H1 (cell line): ENCODE results near the gene ENOX2. TPM values are rescaled to one million over a fixed set of nuclear protein-coding genes. Genes with fewer than 3 reads are reported as not detected.

Experiments
- CTCF ChIA-PET: fragments of 300-600 bp; sonication (Branson Sonifier 250); formaldehyde crosslinking; loops from one replicate; lab custom pipeline; 2021; ENCODE audit not compliant: partially characterized antibody; lab: Charles Lee
- POLR2A ChIA-PET: fragments of 300-600 bp; sonication (Branson Sonifier 250); formaldehyde crosslinking; loops from one replicate; lab custom pipeline; 2021; ENCODE audit warnings: inconsistent platforms; ENCODE audit not compliant: partially characterized antibody; lab: Charles Lee
- DNase-seq, 2 experiments: peaks; one replicate each; pipeline versions ENCODE4 v3.0.0 to v3.0.0-alpha.2; 2010 to 2022; ENCODE audit warnings: low spot score in 2 of 2, low read depth in 1 of 2, mixed read lengths in 1 of 2
- FAIRE-seq: peaks from 2 replicates; lab custom pipeline; 2011; peaks lifted over from hg19 to GRCh38; lab: Jason Lieb, UNC
- H2AFZ ChIP-seq: 2 replicates; pipeline ENCODE4 v1.8.1; 2012; ENCODE audit warnings: low read length, inconsistent platforms
- H2AK5ac ChIP-seq: 2 replicates; pipeline ENCODE4 v1.6.1; 2013; ENCODE audit warnings: low read depth, low read length
- H2BK120ac ChIP-seq: replicated peaks from 2 replicates; pipeline ENCODE3; 2013; ENCODE audit warnings: low read depth, low read length, inconsistent platforms
- H2BK12ac ChIP-seq: 2 replicates; pipeline ENCODE4 v1.6.1; 2013; ENCODE audit warnings: low read depth, low read length
- H2BK15ac ChIP-seq: 2 replicates; pipeline ENCODE4 v1.6.1; 2013; ENCODE audit warnings: low read length
- H2BK20ac ChIP-seq: 2 replicates; pipeline ENCODE4 v1.6.1; 2013; ENCODE audit warnings: low read length
- H2BK5ac ChIP-seq: 2 replicates; pipeline ENCODE4 v1.6.1; 2013; ENCODE audit warnings: low read depth, low read length
- H3K14ac ChIP-seq: 2 replicates; pipeline ENCODE4 v1.6.1; 2013; ENCODE audit warnings: inconsistent platforms; ENCODE audit not compliant: insufficient read length
- H3K18ac ChIP-seq: 2 replicates; pipeline ENCODE4 v1.6.1; 2013; ENCODE audit warnings: low read length; ENCODE audit errors: extremely low read depth
- H3K23ac ChIP-seq: 2 replicates; pipeline ENCODE4 v1.6.1; 2013; ENCODE audit warnings: inconsistent platforms; ENCODE audit not compliant: insufficient read length
- H3K23me2 ChIP-seq: 2 replicates; pipeline ENCODE4 v1.6.1; 2013; ENCODE audit warnings: low read depth, low read length
- H3K27ac ChIP-seq: 2 replicates; pipeline ENCODE4 v1.6.1; 2011; ENCODE audit warnings: low read depth, low read length, inconsistent platforms
- H3K27me3 ChIP-seq, 4 experiments: replicated peaks in 1 of 4; 1 replicate in 1 of 4; 2 replicates in 3 of 4; pipeline versions ENCODE4 v1.6.1 to v1.8.1; 2011 to 2013; ENCODE audit warnings: low read length in 3 of 4, mild to moderate bottlenecking in 3 of 4, inconsistent platforms in 2 of 4, mixed read lengths in 2 of 4, moderate library complexity in 1 of 4; ENCODE audit not compliant: control insufficient read depth in 3 of 4, insufficient read depth in 3 of 4; ENCODE audit errors: extremely low read depth in 1 of 4
- H3K36me3 ChIP-seq, 4 experiments: 2 replicates each; pipeline versions ENCODE4 v1.6.1 to v1.8.1; 2011 to 2013; ENCODE audit warnings: mild to moderate bottlenecking in 4 of 4, low read length in 3 of 4, moderate library complexity in 2 of 4, control low read depth in 1 of 4, inconsistent platforms in 1 of 4; ENCODE audit not compliant: insufficient read depth in 4 of 4, control insufficient read depth in 2 of 4
- H3K4ac ChIP-seq: replicated peaks from 2 replicates; pipeline ENCODE3; 2013; ENCODE audit warnings: low read length, low read depth, mixed read lengths, inconsistent platforms; ENCODE audit not compliant: insufficient read length
- H3K4me1 ChIP-seq, 4 experiments: replicated peaks in 1 of 4; 1 replicate in 1 of 4; 2 replicates in 3 of 4; pipeline versions ENCODE4 v1.6.1 to v1.8.1; 2011 to 2013; ENCODE audit warnings: low read length in 3 of 4, inconsistent platforms in 2 of 4, mixed read lengths in 1 of 4; ENCODE audit not compliant: insufficient read depth in 4 of 4, control insufficient read depth in 3 of 4
- H3K4me2 ChIP-seq, 2 experiments: 2 replicates each; pipeline versions ENCODE4 v1.6.1 to v1.8.1; 2011 to 2013; ENCODE audit warnings: low read depth in 2 of 2, low read length in 2 of 2, control low read depth in 1 of 2, inconsistent platforms in 1 of 2, mild to moderate bottlenecking in 1 of 2; ENCODE audit not compliant: insufficient read depth in 1 of 2
- H3K4me3 ChIP-seq, 4 experiments: fragments of 200-600, 300-600 bp in 1 of 4; sonication (generic), shearing (Covaris generic), sonication (Bioruptor Twin) in 1 of 4; 2 replicates each; pipeline versions ENCODE4 v1.5.1 to v1.8.1; 2011 to 2016; ENCODE audit warnings: low read length in 4 of 4, low read depth in 3 of 4, control low read depth in 2 of 4, inconsistent platforms in 2 of 4, mild to moderate bottlenecking in 2 of 4, mixed read lengths in 1 of 4, moderate library complexity in 1 of 4; ENCODE audit not compliant: insufficient read depth in 2 of 4; ENCODE audit errors: extremely low read depth in 1 of 4
- H3K56ac ChIP-seq: replicated peaks from 2 replicates; pipeline ENCODE3; 2013; ENCODE audit warnings: low read depth, mild to moderate bottlenecking, mixed read lengths, low read length, inconsistent platforms; ENCODE audit not compliant: insufficient read length
- H3K79me1 ChIP-seq: 2 replicates; pipeline ENCODE4 v1.6.1; 2013; ENCODE audit warnings: low read depth, low read length, control low read depth
- H3K79me2 ChIP-seq, 2 experiments: 2 replicates each; pipeline versions ENCODE4 v1.6.1 to v1.8.1; 2012 to 2013; ENCODE audit warnings: low read length in 2 of 2, mild to moderate bottlenecking in 2 of 2, inconsistent platforms in 1 of 2; ENCODE audit not compliant: insufficient read depth in 2 of 2, control insufficient read depth in 1 of 2
- H3K9ac ChIP-seq, 4 experiments: replicated peaks in 1 of 4; 1 replicate in 1 of 4; 2 replicates in 3 of 4; pipeline versions ENCODE4 v1.6.1 to v1.8.1; 2011 to 2013; ENCODE audit warnings: low read depth in 3 of 4, low read length in 3 of 4, control low read depth in 2 of 4, mild to moderate bottlenecking in 2 of 4, moderate library complexity in 2 of 4, inconsistent platforms in 1 of 4; ENCODE audit errors: extremely low read depth in 1 of 4
- H3K9me3 ChIP-seq, 2 experiments: 2 replicates each; pipeline versions ENCODE4 v1.6.1 to v1.8.1; 2012 to 2013; ENCODE audit warnings: mild to moderate bottlenecking in 2 of 2, moderate library complexity in 2 of 2, control low read depth in 1 of 2, inconsistent platforms in 1 of 2, low read depth in 1 of 2, low read length in 1 of 2, mixed read lengths in 1 of 2; ENCODE audit not compliant: insufficient read depth in 2 of 2
- H4K20me1 ChIP-seq, 2 experiments: replicated peaks in 1 of 2; 2 replicates each; pipeline versions ENCODE3 to v1.8.1; 2011 to 2013; ENCODE audit warnings: inconsistent platforms in 2 of 2, low read length in 2 of 2, mild to moderate bottlenecking in 1 of 2; ENCODE audit not compliant: insufficient read depth in 2 of 2, control insufficient read depth in 1 of 2
- H4K5ac ChIP-seq: 2 replicates; pipeline ENCODE4 v1.6.1; 2013; ENCODE audit warnings: low read length, low read depth, mixed read lengths, inconsistent platforms; ENCODE audit not compliant: insufficient read length
- H4K8ac ChIP-seq: 2 replicates; pipeline ENCODE4 v1.8.0; 2013; ENCODE audit warnings: mild to moderate bottlenecking, moderate library complexity, low read length, inconsistent platforms; ENCODE audit not compliant: insufficient read depth; ENCODE audit errors: extremely low read depth
- H4K91ac ChIP-seq: replicated peaks from 2 replicates; pipeline ENCODE3; 2013; ENCODE audit warnings: low read length, mixed read lengths, inconsistent platforms; ENCODE audit not compliant: insufficient read length
- SAP30 ChIP-seq: fragments of 300-600 bp; sonication (generic); IDR thresholded peaks from 2 replicates; pipeline ENCODE4 v1.7.1; 2012; ENCODE audit warnings: low read length, moderate library complexity, mild to moderate bottlenecking, inconsistent platforms; ENCODE audit not compliant: insufficient read depth, insufficient replicate concordance
- polyA plus RNA-seq, 7 experiments: library from polyadenylated mRNA; depleted of rRNA in 3 of 7; stranded (reverse) in 5 of 7; unstranded in 2 of 7; fragments of >200 nt in 5 of 7; fragments of 200-250 nt in 2 of 7; gene quantifications; 1 replicate in 5 of 7; 2 replicates in 1 of 7; 4 replicates in 1 of 7; pipeline versions ENCODE4 v1.2.1 to v1.2.3, GENCODE V29; 2011 to 2013; ENCODE audit warnings: missing spikeins in 2 of 7, mixed read lengths in 2 of 7
- total RNA-seq: library from RNA; stranded (reverse); fragmentation: NEBNext Ultra II Directional; extraction: Animal tissue kit (Norgen Biotek cat#: 25700); gene quantifications from 2 replicates; pipeline ENCODE4 v1.2.1, GENCODE V29; 2021

The ENOX2 gene
- total and polyA plus RNA-seq, 2 of the 8 experiments (the other 6 are each of a cell fraction or from before 2014, with no cell fraction given): 4.5 to 12.3 TPM

DNA sequence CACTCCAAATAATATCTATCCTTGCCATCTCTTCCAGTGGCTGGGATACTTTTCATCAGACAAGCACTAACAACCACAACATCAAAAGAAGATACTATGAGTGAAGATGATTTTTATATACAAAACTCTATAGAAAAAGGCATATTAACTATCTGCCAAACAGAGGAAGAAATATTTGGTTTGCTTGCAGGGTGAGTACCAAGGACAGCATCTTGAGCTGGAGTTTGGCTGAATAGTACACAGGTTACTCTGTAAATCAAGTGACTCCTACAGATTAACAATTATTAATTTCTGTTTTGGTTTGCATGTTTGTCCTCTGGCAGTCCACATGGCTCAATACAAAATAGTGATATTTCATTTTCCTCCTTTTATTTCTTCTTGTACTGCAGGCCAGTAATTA is 253.3 kb downstream of the ENOX2 start:
- Histone ChIP-seq H2BK15ac (no peak overlapping the region), H3K14ac (no peak overlapping the region), H3K23me2 (peaks cover 1% of the 10 kb centered on the region; the same call in 1 of the 2 replicates), H4K91ac (no peak overlapping the region), H3K4me1 (no peaks in the 10 kb centered on the region), H3K9ac (no peak overlapping the region), H3K4me2 (no peak overlapping the region), H3K27ac (no peak overlapping the region), H3K23ac (no peak overlapping the region), H4K5ac (no peak overlapping the region), H3K9me3 (no peaks in the 10 kb centered on the region), H3K79me2 (no peaks in the 10 kb centered on the region), H2BK20ac (no peak overlapping the region), H4K8ac (no peak overlapping the region), H3K4ac (no peak overlapping the region), H3K36me3 (no peaks in the 10 kb centered on the region), H2BK5ac (no peak overlapping the region), H2AK5ac (no peak overlapping the region), H3K4me3 (no peak overlapping the region), H2BK120ac (no peak overlapping the region), H3K56ac (no peak overlapping the region), H3K27me3 (no peaks in the 10 kb centered on the region), H3K18ac (no peak overlapping the region), H3K79me1 (no peaks in the 10 kb centered on the region), H4K20me1 (no peaks in the 10 kb centered on the region), H2AFZ (no peak overlapping the region), H2BK12ac (no peak overlapping the region)
- ChIA-PET CTCF (no interaction called here), POLR2A (no interaction called here)
- FAIRE-seq (no peak), DNase-seq (no peak)
- TF ChIP-seq SAP30: no peak
